ENCODE data around the gene LRP3. TPM values are rescaled to one million over a fixed set of nuclear protein-coding genes. Genes with fewer than 3 reads are reported as not detected.
"Not testable (repeated sequence)": the region's sequence is repeated elsewhere in the genome, so short reads cannot be mapped to it uniquely, and the experiment has no call there.

The LRP3 gene
- total RNA-seq, 1 donor from 2014 or later, result 46.9 TPM

- Mint-ChIP-seq H3K4me3 (ENCODE audit: unreplicated experiment) (no peak overlapping the region), H3K27me3 (ENCODE audit: unreplicated experiment) (no peaks in the 10 kb centered on the region), H3K36me3 (ENCODE audit: unreplicated experiment) (no peaks in the 10 kb centered on the region), H3K27ac (ENCODE audit: unreplicated experiment) (no peak overlapping the region), H3K4me1 (ENCODE audit: low read depth, unreplicated experiment) (no peaks in the 10 kb centered on the region), H3K9me3 (ENCODE audit: unreplicated experiment) (peaks cover 1% of the 10 kb centered on the region)
- TF ChIP-seq, protein P1, sequence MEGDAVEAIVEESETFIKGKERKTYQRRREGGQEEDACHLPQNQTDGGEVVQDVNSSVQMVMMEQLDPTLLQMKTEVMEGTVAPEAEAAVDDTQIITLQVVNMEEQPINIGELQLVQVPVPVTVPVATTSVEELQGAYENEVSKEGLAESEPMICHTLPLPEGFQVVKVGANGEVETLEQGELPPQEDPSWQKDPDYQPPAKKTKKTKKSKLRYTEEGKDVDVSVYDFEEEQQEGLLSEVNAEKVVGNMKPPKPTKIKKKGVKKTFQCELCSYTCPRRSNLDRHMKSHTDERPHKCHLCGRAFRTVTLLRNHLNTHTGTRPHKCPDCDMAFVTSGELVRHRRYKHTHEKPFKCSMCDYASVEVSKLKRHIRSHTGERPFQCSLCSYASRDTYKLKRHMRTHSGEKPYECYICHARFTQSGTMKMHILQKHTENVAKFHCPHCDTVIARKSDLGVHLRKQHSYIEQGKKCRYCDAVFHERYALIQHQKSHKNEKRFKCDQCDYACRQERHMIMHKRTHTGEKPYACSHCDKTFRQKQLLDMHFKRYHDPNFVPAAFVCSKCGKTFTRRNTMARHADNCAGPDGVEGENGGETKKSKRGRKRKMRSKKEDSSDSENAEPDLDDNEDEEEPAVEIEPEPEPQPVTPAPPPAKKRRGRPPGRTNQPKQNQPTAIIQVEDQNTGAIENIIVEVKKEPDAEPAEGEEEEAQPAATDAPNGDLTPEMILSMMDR (IDR thresholded peaks at IDR 0.05; ENCODE audit: partially characterized antibody, unreplicated experiment), result no peak
- DNase-seq, result no peak
Measured at GRCh38 chr19:33187183-33187540, 7.0 kb upstream of the LRP3 start.

DNA sequence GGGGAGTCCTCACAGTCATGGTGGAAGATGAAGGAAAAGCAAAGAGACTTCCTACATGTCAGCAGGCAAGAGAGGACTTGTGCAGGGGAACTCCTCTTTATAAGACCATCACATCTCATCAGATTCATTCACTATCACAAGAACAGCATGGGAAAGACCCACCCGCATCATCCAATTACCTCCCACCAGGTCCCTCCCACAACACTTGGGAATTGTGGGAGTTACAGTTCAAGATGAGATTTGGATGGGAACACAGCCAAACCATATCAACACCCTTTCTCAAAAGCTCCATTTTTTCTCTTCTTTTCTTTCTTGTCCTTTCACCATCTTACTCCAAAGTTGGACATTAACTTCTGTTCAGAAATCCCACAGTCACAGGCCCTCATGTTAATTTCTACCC, 4.7 kb upstream of the LRP3 start:
- Mint-ChIP-seq H3K4me3 (ENCODE audit: unreplicated experiment) (no peak overlapping the region), H3K4me1 (ENCODE audit: low read depth, unreplicated experiment) (no peaks in the 10 kb centered on the region), H3K36me3 (ENCODE audit: unreplicated experiment) (no peaks in the 10 kb centered on the region), H3K27ac (ENCODE audit: unreplicated experiment) (no peak overlapping the region), H3K9me3 (ENCODE audit: unreplicated experiment) (peaks cover 5% of the 10 kb centered on the region), H3K27me3 (ENCODE audit: unreplicated experiment) (peaks cover 4% of the 10 kb centered on the region)
- TF ChIP-seq, protein P1 (IDR thresholded peaks at IDR 0.05; ENCODE audit: partially characterized antibody, unreplicated experiment), result no peak
- no peak for DNase-seq

GRCh38 chr19:33191092-33191491, 3.0 kb upstream of the LRP3 start:
- H3K4me1 Mint-ChIP-seq (ENCODE audit: low read depth, unreplicated experiment); H3K9me3 Mint-ChIP-seq (ENCODE audit: unreplicated experiment); H3K4me3 Mint-ChIP-seq (ENCODE audit: unreplicated experiment); H3K27me3 Mint-ChIP-seq (ENCODE audit: unreplicated experiment); H3K36me3 Mint-ChIP-seq (ENCODE audit: unreplicated experiment); H3K27ac Mint-ChIP-seq (ENCODE audit: unreplicated experiment); DNase-seq: not testable (repeated sequence)

DNA sequence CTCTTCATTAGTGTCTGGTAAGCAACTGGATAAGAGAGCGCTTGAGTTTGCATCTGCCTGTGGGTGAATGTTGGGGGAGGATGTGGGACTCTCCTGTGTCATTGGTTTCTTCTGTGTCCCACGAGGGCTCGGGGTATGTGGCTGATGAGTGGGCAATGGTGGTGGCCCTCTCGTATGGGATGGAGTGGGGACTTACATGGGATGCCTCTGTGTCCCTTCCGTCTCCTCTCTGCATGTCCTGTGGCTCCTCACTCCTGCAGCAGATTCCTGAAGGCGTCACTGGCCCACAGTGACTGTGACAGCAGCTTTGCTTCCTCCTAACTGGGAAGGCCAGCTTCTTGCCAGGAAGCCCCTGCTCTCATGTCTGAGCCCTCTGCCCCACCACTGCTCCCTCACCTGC, 2.6 kb upstream of the LRP3 start:
- H3K4me3 Mint-ChIP-seq (ENCODE audit: unreplicated experiment), result no peak overlapping the region
- H3K27ac Mint-ChIP-seq (ENCODE audit: unreplicated experiment), result no peak overlapping the region
- no peaks in the 10 kb centered on the region for H3K4me1 Mint-ChIP-seq (ENCODE audit: low read depth, unreplicated experiment)
- H3K9me3 Mint-ChIP-seq (ENCODE audit: unreplicated experiment), result peaks cover 5% of the 10 kb centered on the region
- DNase-seq, result no peak
- no peaks in the 10 kb centered on the region for H3K36me3 Mint-ChIP-seq (ENCODE audit: unreplicated experiment)
- TF ChIP-seq, protein P1 (IDR thresholded peaks at IDR 0.05; ENCODE audit: partially characterized antibody, unreplicated experiment), result no peak
- H3K27me3 Mint-ChIP-seq (ENCODE audit: unreplicated experiment), result peaks cover 6% of the 10 kb centered on the region

DNA sequence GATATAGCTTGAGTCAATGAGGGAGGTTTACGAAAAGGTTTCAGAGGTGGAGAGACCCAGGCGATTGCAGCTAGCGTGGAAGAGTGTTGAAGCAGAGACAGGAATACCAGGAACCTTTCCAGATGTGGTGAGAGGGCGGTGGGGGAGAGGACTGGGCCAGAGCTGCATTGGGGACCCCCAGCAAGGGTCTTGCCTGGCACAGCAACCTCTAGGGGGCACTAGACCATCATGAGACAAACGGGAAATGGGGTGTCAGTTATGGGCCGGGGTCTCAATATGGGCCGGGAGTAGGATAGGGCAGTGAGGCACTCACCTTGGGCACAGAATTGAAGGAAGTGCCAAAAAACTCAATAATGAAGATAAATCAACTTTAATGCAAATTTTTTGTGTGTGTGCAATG, 2.1 kb upstream of the LRP3 start:
- Mint-ChIP-seq H3K27me3 (ENCODE audit: unreplicated experiment) (peaks cover 6% of the 10 kb centered on the region), H3K36me3 (ENCODE audit: unreplicated experiment) (no peaks in the 10 kb centered on the region), H3K27ac (ENCODE audit: unreplicated experiment) (no peak overlapping the region), H3K4me1 (ENCODE audit: low read depth, unreplicated experiment) (no peaks in the 10 kb centered on the region), H3K4me3 (ENCODE audit: unreplicated experiment) (no peak overlapping the region), H3K9me3 (ENCODE audit: unreplicated experiment) (peaks cover 9% of the 10 kb centered on the region)
- no peak for DNase-seq
- TF ChIP-seq, protein P1 (IDR thresholded peaks at IDR 0.05; ENCODE audit: partially characterized antibody, unreplicated experiment), result peak; percentile 44

Measured in glutamatergic neuron (in vitro differentiated cells).